ENCODE results near the gene DCAF15. TPM values are rescaled to one million over a fixed set of nuclear protein-coding genes. Genes with fewer than 3 reads are reported as not detected.
"Not testable (repeated sequence)": the region's sequence is repeated elsewhere in the genome, so short reads cannot be mapped to it uniquely, and the experiment has no call there.

Gene DCAF15
- total RNA-seq, 2 experiments from 2014 or later = 51.3 to 51.9 TPM

DNA sequence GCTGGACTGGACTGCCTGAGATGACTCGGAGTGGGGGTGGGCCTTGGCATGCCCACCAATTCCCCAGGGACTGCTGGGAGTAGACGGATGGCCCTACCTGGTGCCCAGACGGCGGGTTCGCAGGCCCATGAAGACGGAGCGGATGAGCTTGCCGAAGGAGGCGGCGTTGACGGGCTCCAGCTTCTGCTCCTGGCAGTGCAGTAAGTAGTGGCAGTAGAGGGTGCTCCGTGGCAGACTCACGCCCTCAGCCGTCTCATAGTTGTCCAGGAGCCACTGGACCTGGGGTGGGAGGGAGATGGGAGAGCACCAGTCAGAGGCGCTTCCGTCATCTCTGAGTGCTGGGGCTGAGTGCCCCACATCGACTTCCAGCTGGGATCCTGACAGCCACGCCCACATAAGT, 17.6 kb downstream of the DCAF15 start:
- Mint-ChIP-seq H3K36me3 (ENCODE audit: low read depth) (peaks cover 9% of the 10 kb centered on the region), H3K9me3 (no peaks in the 10 kb centered on the region), H3K27ac (no peak overlapping the region), H3K4me1 (ENCODE audit: low read depth) (peaks cover 8% of the 10 kb centered on the region), H3K27me3 (no peaks in the 10 kb centered on the region), H3K4me3 (no peak overlapping the region)
- ChIA-PET CTCF (interaction anchor here (1.5 to 2.1 kb wide), 2 partner anchors 80 to 89 kb away, joined by 3 to 7 read pairs; no protein-coding TSS in a partner anchor), POLR2A (interaction anchor here (1.5 kb wide), 1 partner anchor 15 kb away, joined by 4 read pairs; no protein-coding TSS in a partner anchor)
- intact Hi-C loops (cut with micrococcal nuclease) = no loop called here
- DNase-seq (no peak), ATAC-seq (no peak)
- TF ChIP-seq, protein P1, sequence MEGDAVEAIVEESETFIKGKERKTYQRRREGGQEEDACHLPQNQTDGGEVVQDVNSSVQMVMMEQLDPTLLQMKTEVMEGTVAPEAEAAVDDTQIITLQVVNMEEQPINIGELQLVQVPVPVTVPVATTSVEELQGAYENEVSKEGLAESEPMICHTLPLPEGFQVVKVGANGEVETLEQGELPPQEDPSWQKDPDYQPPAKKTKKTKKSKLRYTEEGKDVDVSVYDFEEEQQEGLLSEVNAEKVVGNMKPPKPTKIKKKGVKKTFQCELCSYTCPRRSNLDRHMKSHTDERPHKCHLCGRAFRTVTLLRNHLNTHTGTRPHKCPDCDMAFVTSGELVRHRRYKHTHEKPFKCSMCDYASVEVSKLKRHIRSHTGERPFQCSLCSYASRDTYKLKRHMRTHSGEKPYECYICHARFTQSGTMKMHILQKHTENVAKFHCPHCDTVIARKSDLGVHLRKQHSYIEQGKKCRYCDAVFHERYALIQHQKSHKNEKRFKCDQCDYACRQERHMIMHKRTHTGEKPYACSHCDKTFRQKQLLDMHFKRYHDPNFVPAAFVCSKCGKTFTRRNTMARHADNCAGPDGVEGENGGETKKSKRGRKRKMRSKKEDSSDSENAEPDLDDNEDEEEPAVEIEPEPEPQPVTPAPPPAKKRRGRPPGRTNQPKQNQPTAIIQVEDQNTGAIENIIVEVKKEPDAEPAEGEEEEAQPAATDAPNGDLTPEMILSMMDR (IDR thresholded peaks at IDR 0.05) = no peak

DNA sequence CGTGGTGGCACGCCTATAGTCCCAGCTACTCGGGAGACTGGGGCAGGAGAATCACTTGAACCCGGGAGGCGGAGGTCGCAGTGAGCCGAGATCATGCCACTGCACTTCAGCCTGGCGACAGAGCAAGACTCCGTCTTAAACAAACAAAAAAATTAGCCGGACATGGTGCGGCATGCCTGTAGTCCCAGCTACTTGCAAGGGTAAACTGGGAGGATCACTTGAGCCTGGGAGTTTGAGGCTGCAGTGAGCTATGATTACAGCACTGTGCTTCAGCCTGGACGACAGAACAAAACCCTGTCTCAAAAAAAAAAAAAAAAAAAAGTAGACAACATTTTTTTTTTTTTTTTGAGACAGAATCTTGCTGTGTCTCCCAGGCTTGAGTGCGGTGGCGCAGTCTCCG, 19.6 kb downstream of the DCAF15 start:
- peaks cover 11% of the 10 kb centered on the region for H3K36me3 Mint-ChIP-seq (ENCODE audit: low read depth)
- ATAC-seq; H3K27ac Mint-ChIP-seq; intact Hi-C loops (cut with micrococcal nuclease); DNase-seq; H3K9me3 Mint-ChIP-seq; H3K4me1 Mint-ChIP-seq (ENCODE audit: low read depth); H3K27me3 Mint-ChIP-seq; H3K4me3 Mint-ChIP-seq: not testable (repeated sequence)
- ChIA-PET CTCF (interaction anchor here (0.6 to 1.8 kb wide), 4 partner anchors 11 to 87 kb away, joined by 3 to 6 read pairs (median 3); partner anchors contain the start of gene IL27RA), POLR2A (interaction anchor here (0.7 to 1.6 kb wide), 2 partner anchors 19 to 27 kb away, joined by 3 to 6 read pairs; partner anchors contain the start of gene DCAF15)

DNA sequence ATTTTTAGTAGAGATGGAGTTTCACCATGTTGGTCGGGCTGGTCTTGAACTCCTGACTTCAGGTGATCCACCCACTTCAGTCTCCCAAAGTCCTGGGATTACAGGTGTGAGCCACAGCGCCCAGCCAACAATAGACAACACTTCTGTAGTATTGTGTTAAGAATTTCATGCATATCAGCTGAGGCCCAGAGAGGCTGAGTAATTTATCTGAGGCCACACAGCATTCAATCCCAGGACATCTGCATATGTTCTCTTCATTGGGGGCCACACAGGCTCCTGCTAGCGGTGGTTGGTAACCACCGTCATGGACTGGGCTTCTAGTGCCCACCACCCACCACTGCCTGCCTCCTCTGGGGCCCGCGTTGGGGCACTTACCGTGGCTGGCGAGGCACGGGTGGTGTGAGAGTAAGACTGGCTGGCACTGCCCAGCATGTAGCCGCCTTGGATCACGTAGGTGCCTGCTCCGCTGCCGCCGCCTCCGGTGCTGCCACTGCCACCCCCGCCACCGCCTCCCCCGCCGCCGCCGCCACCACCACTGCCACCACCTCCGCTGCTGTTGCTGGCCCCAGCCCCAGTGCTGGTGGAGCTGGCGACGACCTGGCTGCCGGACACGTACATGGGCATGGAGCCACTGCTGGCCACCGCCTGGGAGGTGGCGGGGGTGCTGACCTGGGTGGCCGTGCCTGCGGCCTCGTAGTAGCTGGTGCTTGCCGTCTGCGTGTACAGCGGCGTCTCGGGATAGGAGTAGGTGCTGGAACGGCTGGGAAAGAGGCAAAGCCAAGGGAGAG, 20.3 kb downstream of the DCAF15 start:
- TF ChIP-seq, protein P1 (IDR thresholded peaks at IDR 0.05) = no peak
- Mint-ChIP-seq H3K27ac (no peak overlapping the region), H3K36me3 (ENCODE audit: low read depth) (peaks cover 11% of the 10 kb centered on the region), H3K4me3 (no peak overlapping the region), H3K9me3 (no peaks in the 10 kb centered on the region), H3K4me1 (ENCODE audit: low read depth) (peaks cover 8% of the 10 kb centered on the region), H3K27me3 (no peaks in the 10 kb centered on the region)
- intact Hi-C loops (cut with micrococcal nuclease) = no loop called here
- CTCF ChIA-PET = interaction anchor here (0.6 to 1.4 kb wide), 3 partner anchors 11 to 76 kb away, joined by 3 read pairs; partner anchors contain the start of gene IL27RA
- ATAC-seq (no peak), DNase-seq (no peak)
- POLR2A ChIA-PET = interaction anchor here (1.6 kb wide), 1 partner anchor 20 kb away, joined by 6 read pairs; the partner anchor contains the start of gene DCAF15

DNA sequence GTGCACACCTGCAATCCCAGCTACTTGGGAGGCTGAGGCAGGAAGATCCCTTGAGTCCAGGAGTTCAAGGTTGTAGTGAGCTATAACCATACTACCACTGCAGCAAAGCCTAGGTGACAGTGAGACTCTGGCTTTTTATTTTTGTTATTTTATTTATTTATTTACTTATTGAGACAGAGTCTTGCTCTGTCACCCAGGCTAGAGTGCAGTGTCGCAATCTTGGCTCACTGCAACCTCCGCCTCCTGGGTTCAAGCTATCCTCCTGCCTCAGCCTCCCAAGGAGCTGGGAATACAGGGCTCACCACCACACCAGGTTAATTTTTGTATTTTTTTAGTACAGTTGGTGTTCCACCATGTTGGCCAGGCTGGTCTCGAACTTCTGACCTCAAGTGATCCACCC, 21.2 kb downstream of the DCAF15 start:
- H3K9me3 Mint-ChIP-seq; H3K27me3 Mint-ChIP-seq; CTCF ChIA-PET; H3K4me1 Mint-ChIP-seq (ENCODE audit: low read depth); ATAC-seq; DNase-seq; H3K4me3 Mint-ChIP-seq; H3K27ac Mint-ChIP-seq; intact Hi-C loops (cut with micrococcal nuclease): not testable (repeated sequence)
- POLR2A ChIA-PET = interaction anchor here (0.9 to 1.0 kb wide), 2 partner anchors 10 to 58 kb away, joined by 3 to 5 read pairs; partner anchors contain the start of gene IL27RA
- peaks cover 11% of the 10 kb centered on the region for H3K36me3 Mint-ChIP-seq (ENCODE audit: low read depth)

GRCh38 chr19:13974073-13974472, 21.8 kb downstream of the DCAF15 start:
- ATAC-seq = peak; percentile 72
- Mint-ChIP-seq H3K36me3 (ENCODE audit: low read depth) (peaks cover 9% of the 10 kb centered on the region), H3K4me1 (ENCODE audit: low read depth) (peaks cover 8% of the 10 kb centered on the region), H3K9me3 (no peaks in the 10 kb centered on the region), H3K27me3 (no peaks in the 10 kb centered on the region), H3K4me3 (no peak overlapping the region), H3K27ac (peak overlapping the region; percentile 71)
- ChIA-PET CTCF (no interaction called here), POLR2A (interaction anchor here (0.9 to 1.2 kb wide), 4 partner anchors 11 to 73 kb away, joined by 3 to 5 read pairs (median 3); partner anchors contain the start of gene IL27RA)
- intact Hi-C loops (cut with micrococcal nuclease) = no loop called here
- DNase-seq = peak; percentile 67
- TF ChIP-seq, protein P1 (IDR thresholded peaks at IDR 0.05) = no peak

- Mint-ChIP-seq H3K4me3 (no peak overlapping the region), H3K36me3 (ENCODE audit: low read depth) (peaks cover 7% of the 10 kb centered on the region), H3K27ac (no peak overlapping the region), H3K4me1 (ENCODE audit: low read depth) (peaks cover 14% of the 10 kb centered on the region), H3K9me3 (no peaks in the 10 kb centered on the region), H3K27me3 (no peaks in the 10 kb centered on the region)
- intact Hi-C loops (cut with micrococcal nuclease) = no loop called here
- DNase-seq = no peak
- POLR2A ChIA-PET = interaction anchor here (1.7 kb wide), 1 partner anchor 9 kb away, joined by 7 read pairs; no protein-coding TSS in a partner anchor
- CTCF ChIA-PET = no interaction called here
- TF ChIP-seq, protein P1 (IDR thresholded peaks at IDR 0.05) = no peak
- no peak for ATAC-seq
These were observed 23.6 kb downstream of the DCAF15 start for GRCh38 chr19:13975870-13976269.
